ENCODE results near the gene CDK15.
A peak's percentile ranks its signal among the peaks of the same experiment; 100 is the strongest.

CDK15 gene

GRCh38 chr2:201847481-201847880 is 41.1 kb downstream of the CDK15 start:
- Histone ChIP-seq H3K27me3 (ENCODE audit: control insufficient read depth in 1 of 2, insufficient read depth in 2 of 2, low read length in 2 of 2) (no peaks in the 10 kb centered on the region), H3K4me3 (ENCODE audit: low read length in 2 of 2) (no peak overlapping the region), H3K9ac (ENCODE audit: low read length in 2 of 2) (no peak overlapping the region), H3K27ac (ENCODE audit: low read length) (no peak overlapping the region), H3K36me3 (ENCODE audit: control insufficient read depth in 2 of 2, insufficient read depth in 2 of 2, low read length in 2 of 2) (no peaks in the 10 kb centered on the region), H3K9me3 (ENCODE audit: control insufficient read depth in 2 of 2, low read length in 2 of 2) (no peaks in the 10 kb centered on the region), H3K4me1 (ENCODE audit: control insufficient read depth, insufficient read depth, low read length) (no peaks in the 10 kb centered on the region)

- Histone ChIP-seq H3K27ac (ENCODE audit: low read length) (no peak overlapping the region), H3K27me3 (ENCODE audit: control insufficient read depth in 1 of 2, insufficient read depth in 2 of 2, low read length in 2 of 2) (no peaks in the 10 kb centered on the region)
These were observed 46.1 kb downstream of the CDK15 start for GRCh38 chr2:201852462-201852861.

GRCh38 chr2:201852878-201853415 is 46.6 kb downstream of the CDK15 start:
- H3K27me3 ChIP-seq (ENCODE audit: control insufficient read depth in 1 of 2, insufficient read depth in 2 of 2, low read length in 2 of 2), result no peaks in the 10 kb centered on the region
- H3K4me1 ChIP-seq (ENCODE audit: control insufficient read depth, insufficient read depth, low read length), result no peaks in the 10 kb centered on the region
- no peak overlapping the region for H3K4me3 ChIP-seq (ENCODE audit: low read length in 2 of 2)
- H3K9me3 ChIP-seq (ENCODE audit: control insufficient read depth in 2 of 2, low read length in 2 of 2), result no peaks in the 10 kb centered on the region
- no peak overlapping the region for H3K27ac ChIP-seq (ENCODE audit: low read length)
- H3K9ac ChIP-seq (ENCODE audit: low read length in 2 of 2), result no peak overlapping the region
- H3K36me3 ChIP-seq (ENCODE audit: control insufficient read depth in 2 of 2, insufficient read depth in 2 of 2, low read length in 2 of 2), result no peaks in the 10 kb centered on the region

More at GRCh38 chr2:201852462-201852861, 46.1 kb downstream of the CDK15 start:
- Histone ChIP-seq H3K4me3 (ENCODE audit: low read length in 2 of 2) (no peak overlapping the region), H3K36me3 (ENCODE audit: control insufficient read depth in 2 of 2, insufficient read depth in 2 of 2, low read length in 2 of 2) (no peaks in the 10 kb centered on the region), H3K4me1 (ENCODE audit: control insufficient read depth, insufficient read depth, low read length) (no peaks in the 10 kb centered on the region), H3K9ac (ENCODE audit: low read length in 2 of 2) (no peak overlapping the region), H3K9me3 (ENCODE audit: control insufficient read depth in 2 of 2, low read length in 2 of 2) (no peaks in the 10 kb centered on the region)

- no peak overlapping the region for H3K4me3 ChIP-seq (ENCODE audit: low read length in 2 of 2)
- H3K36me3 ChIP-seq (ENCODE audit: control insufficient read depth in 2 of 2, insufficient read depth in 2 of 2, low read length in 2 of 2), result no peaks in the 10 kb centered on the region
- H3K27ac ChIP-seq (ENCODE audit: low read length), result no peak overlapping the region
- peaks cover 3% of the 10 kb centered on the region for H3K4me1 ChIP-seq (ENCODE audit: control insufficient read depth, insufficient read depth, low read length)
- no peaks in the 10 kb centered on the region for H3K27me3 ChIP-seq (ENCODE audit: control insufficient read depth in 1 of 2, insufficient read depth in 2 of 2, low read length in 2 of 2)
- H3K9ac ChIP-seq (ENCODE audit: low read length in 2 of 2), result no peak overlapping the region
- H3K9me3 ChIP-seq (ENCODE audit: control insufficient read depth in 2 of 2, low read length in 2 of 2), result no peaks in the 10 kb centered on the region
These were observed 48.0 kb downstream of the CDK15 start for GRCh38 chr2:201854221-201854801.

GRCh38 chr2:201854841-201855240 is 48.5 kb downstream of the CDK15 start:
- Histone ChIP-seq H3K9ac (ENCODE audit: low read length in 2 of 2) (no peak overlapping the region), H3K9me3 (ENCODE audit: control insufficient read depth in 2 of 2, low read length in 2 of 2) (no peaks in the 10 kb centered on the region), H3K27me3 (ENCODE audit: control insufficient read depth in 1 of 2, insufficient read depth in 2 of 2, low read length in 2 of 2) (no peaks in the 10 kb centered on the region), H3K4me1 (ENCODE audit: control insufficient read depth, insufficient read depth, low read length) (peaks cover 3% of the 10 kb centered on the region), H3K27ac (ENCODE audit: low read length) (no peak overlapping the region), H3K36me3 (ENCODE audit: control insufficient read depth in 2 of 2, insufficient read depth in 2 of 2, low read length in 2 of 2) (no peaks in the 10 kb centered on the region), H3K4me3 (ENCODE audit: low read length in 2 of 2) (no peak overlapping the region)

GRCh38 chr2:201855356-201855755 is 49.0 kb downstream of the CDK15 start:
- peaks cover 4% of the 10 kb centered on the region for H3K4me1 ChIP-seq (ENCODE audit: control insufficient read depth, insufficient read depth, low read length)
- H3K4me3 ChIP-seq (ENCODE audit: low read length in 2 of 2), result no peak overlapping the region
- H3K9me3 ChIP-seq (ENCODE audit: control insufficient read depth in 2 of 2, low read length in 2 of 2), result no peaks in the 10 kb centered on the region
- no peaks in the 10 kb centered on the region for H3K27me3 ChIP-seq (ENCODE audit: control insufficient read depth in 1 of 2, insufficient read depth in 2 of 2, low read length in 2 of 2)
- H3K9ac ChIP-seq (ENCODE audit: low read length in 2 of 2), result no peak overlapping the region
- H3K36me3 ChIP-seq (ENCODE audit: control insufficient read depth in 2 of 2, insufficient read depth in 2 of 2, low read length in 2 of 2), result no peaks in the 10 kb centered on the region
- H3K27ac ChIP-seq (ENCODE audit: low read length), result no peak overlapping the region

- H3K27me3 ChIP-seq (ENCODE audit: control insufficient read depth in 1 of 2, insufficient read depth in 2 of 2, low read length in 2 of 2), result no peaks in the 10 kb centered on the region
- no peaks in the 10 kb centered on the region for H3K36me3 ChIP-seq (ENCODE audit: control insufficient read depth in 2 of 2, insufficient read depth in 2 of 2, low read length in 2 of 2)
- H3K4me3 ChIP-seq (ENCODE audit: low read length in 2 of 2), result no peak overlapping the region
- H3K9me3 ChIP-seq (ENCODE audit: control insufficient read depth in 2 of 2, low read length in 2 of 2), result no peaks in the 10 kb centered on the region
- H3K9ac ChIP-seq (ENCODE audit: low read length in 2 of 2), result no peak overlapping the region
- H3K4me1 ChIP-seq (ENCODE audit: control insufficient read depth, insufficient read depth, low read length), result peaks cover 12% of the 10 kb centered on the region
- no peak overlapping the region for H3K27ac ChIP-seq (ENCODE audit: low read length)
These were observed 51.0 kb downstream of the CDK15 start for GRCh38 chr2:201857326-201857725.

GRCh38 chr2:201858281-201859184 is 52.2 kb downstream of the CDK15 start:
- Histone ChIP-seq H3K27ac (ENCODE audit: low read length) (no peak overlapping the region), H3K9ac (ENCODE audit: low read length in 2 of 2) (peak overlapping the region in 1 of 2 donors; percentile 1), H3K27me3 (ENCODE audit: control insufficient read depth in 1 of 2, insufficient read depth in 2 of 2, low read length in 2 of 2) (no peaks in the 10 kb centered on the region), H3K4me1 (ENCODE audit: control insufficient read depth, insufficient read depth, low read length) (peaks cover 12% of the 10 kb centered on the region), H3K9me3 (ENCODE audit: control insufficient read depth in 2 of 2, low read length in 2 of 2) (no peaks in the 10 kb centered on the region), H3K4me3 (ENCODE audit: low read length in 2 of 2) (peak overlapping the region in 1 of 2 donors; percentile 60), H3K36me3 (ENCODE audit: control insufficient read depth in 2 of 2, insufficient read depth in 2 of 2, low read length in 2 of 2) (no peaks in the 10 kb centered on the region)

GRCh38 chr2:201859949-201860348 is 53.6 kb downstream of the CDK15 start:
- Histone ChIP-seq H3K27ac (ENCODE audit: low read length) (no peak overlapping the region), H3K27me3 (ENCODE audit: control insufficient read depth in 1 of 2, insufficient read depth in 2 of 2, low read length in 2 of 2) (no peaks in the 10 kb centered on the region), H3K9me3 (ENCODE audit: control insufficient read depth in 2 of 2, low read length in 2 of 2) (no peaks in the 10 kb centered on the region), H3K9ac (ENCODE audit: low read length in 2 of 2) (no peak overlapping the region), H3K4me1 (ENCODE audit: control insufficient read depth, insufficient read depth, low read length) (peaks cover 12% of the 10 kb centered on the region), H3K4me3 (ENCODE audit: low read length in 2 of 2) (no peak overlapping the region), H3K36me3 (ENCODE audit: control insufficient read depth in 2 of 2, insufficient read depth in 2 of 2, low read length in 2 of 2) (no peaks in the 10 kb centered on the region)

GRCh38 chr2:201860636-201861066 is 54.3 kb downstream of the CDK15 start:
- H3K4me1 ChIP-seq (ENCODE audit: control insufficient read depth, insufficient read depth, low read length), result peaks cover 12% of the 10 kb centered on the region
- no peak overlapping the region for H3K9ac ChIP-seq (ENCODE audit: low read length in 2 of 2)
- no peaks in the 10 kb centered on the region for H3K36me3 ChIP-seq (ENCODE audit: control insufficient read depth in 2 of 2, insufficient read depth in 2 of 2, low read length in 2 of 2)
- H3K9me3 ChIP-seq (ENCODE audit: control insufficient read depth in 2 of 2, low read length in 2 of 2), result no peaks in the 10 kb centered on the region
- H3K27me3 ChIP-seq (ENCODE audit: control insufficient read depth in 1 of 2, insufficient read depth in 2 of 2, low read length in 2 of 2), result peaks cover 0 to 2% of the 10 kb centered on the region in 2 donors
- no peak overlapping the region for H3K27ac ChIP-seq (ENCODE audit: low read length)
- H3K4me3 ChIP-seq (ENCODE audit: low read length in 2 of 2), result no peak overlapping the region
